ENCODE results near the gene ENDOU.
"Not testable (repeated sequence)": the region's sequence is repeated elsewhere in the genome, so short reads cannot be mapped to it uniquely, and the experiment has no call there.

Gene ENDOU

GRCh38 chr12:47698631-47699030, 26.7 kb downstream of the ENDOU start:
- Mint-ChIP-seq H3K4me1 (ENCODE audit: low read depth in 2 of 2) (peaks cover 4 to 5% of the 10 kb centered on the region in 2 donors), H3K4me3 (no peak overlapping the region), H3K27ac (no peak overlapping the region), H3K9me3 (no peaks in the 10 kb centered on the region), H3K36me3 (ENCODE audit: insufficient read depth) (peaks cover 43% of the 10 kb centered on the region), H3K27me3 (no peaks in the 10 kb centered on the region)
- no peak for ATAC-seq (replicated peaks)
- DNase-seq = no peak

- Mint-ChIP-seq H3K36me3 (ENCODE audit: insufficient read depth) (peaks cover 43% of the 10 kb centered on the region), H3K9me3 (no peaks in the 10 kb centered on the region), H3K27ac (no peak overlapping the region), H3K27me3 (no peaks in the 10 kb centered on the region), H3K4me3 (no peak overlapping the region), H3K4me1 (ENCODE audit: low read depth in 2 of 2) (no peaks in the 10 kb centered on the region)
- ATAC-seq (replicated peaks) = no peak
- DNase-seq = no peak
These were observed 27.2 kb downstream of the ENDOU start for GRCh38 chr12:47698055-47698454.

- H3K36me3 Mint-ChIP-seq (ENCODE audit: insufficient read depth) = peaks cover 24% of the 10 kb centered on the region
- no peaks in the 10 kb centered on the region for H3K9me3 Mint-ChIP-seq
- H3K4me3 Mint-ChIP-seq = no peak overlapping the region
These were observed 36.1 kb downstream of the ENDOU start for GRCh38 chr12:47689215-47689614.

GRCh38 chr12:47687636-47688035, 37.7 kb downstream of the ENDOU start:
- DNase-seq (no peak), ATAC-seq (replicated peaks) (no peak)
- no peak overlapping the region for H3K4me3 Mint-ChIP-seq

More at GRCh38 chr12:47689215-47689614, 36.1 kb downstream of the ENDOU start:
- Mint-ChIP-seq H3K27ac (no peak overlapping the region), H3K27me3 (no peaks in the 10 kb centered on the region), H3K4me1 (ENCODE audit: low read depth in 2 of 2) (peaks cover 0 to 4% of the 10 kb centered on the region in 2 donors)
- DNase-seq (no peak), ATAC-seq (replicated peaks) (no peak)

GRCh38 chr12:47686645-47687240, 38.5 kb downstream of the ENDOU start:
- DNase-seq (no peak), ATAC-seq (replicated peaks) (peak; percentile 37)
- Mint-ChIP-seq H3K27ac (no peak overlapping the region), H3K4me1 (ENCODE audit: low read depth in 2 of 2) (no peaks in the 10 kb centered on the region), H3K36me3 (ENCODE audit: insufficient read depth) (peaks cover 25% of the 10 kb centered on the region), H3K9me3 (no peaks in the 10 kb centered on the region), H3K27me3 (no peaks in the 10 kb centered on the region), H3K4me3 (no peak overlapping the region)

More at GRCh38 chr12:47687636-47688035, 37.7 kb downstream of the ENDOU start:
- peaks cover 27% of the 10 kb centered on the region for H3K36me3 Mint-ChIP-seq (ENCODE audit: insufficient read depth)
- peaks cover 0 to 4% of the 10 kb centered on the region in 2 donors for H3K4me1 Mint-ChIP-seq (ENCODE audit: low read depth in 2 of 2)
- H3K27me3 Mint-ChIP-seq = no peaks in the 10 kb centered on the region
- H3K27ac Mint-ChIP-seq = no peak overlapping the region
- no peaks in the 10 kb centered on the region for H3K9me3 Mint-ChIP-seq

- no peaks in the 10 kb centered on the region for H3K9me3 Mint-ChIP-seq
- H3K27me3 Mint-ChIP-seq = no peaks in the 10 kb centered on the region
- H3K36me3 Mint-ChIP-seq (ENCODE audit: insufficient read depth) = peaks cover 35% of the 10 kb centered on the region
- no peak overlapping the region for H3K4me3 Mint-ChIP-seq
- ATAC-seq (replicated peaks) (no peak), DNase-seq (no peak)
- peaks cover 14 to 17% of the 10 kb centered on the region in 2 donors for H3K4me1 Mint-ChIP-seq (ENCODE audit: low read depth in 2 of 2)
- H3K27ac Mint-ChIP-seq = peak overlapping the region in 1 of 2 donors; percentile 1
These were observed 45.5 kb downstream of the ENDOU start for GRCh38 chr12:47679785-47680184.

GRCh38 chr12:47672068-47672467, 53.2 kb downstream of the ENDOU start:
- peaks cover 51% of the 10 kb centered on the region for H3K36me3 Mint-ChIP-seq (ENCODE audit: insufficient read depth)
- H3K27me3 Mint-ChIP-seq = no peaks in the 10 kb centered on the region
- no peak overlapping the region for H3K4me3 Mint-ChIP-seq
- no peak for ATAC-seq (replicated peaks)
- peak overlapping the region in 1 of 2 donors; percentile 52 for H3K27ac Mint-ChIP-seq
- no peaks in the 10 kb centered on the region for H3K9me3 Mint-ChIP-seq
- DNase-seq = no peak
- H3K4me1 Mint-ChIP-seq (ENCODE audit: low read depth in 2 of 2) = peaks cover 9 to 22% of the 10 kb centered on the region in 2 donors

GRCh38 chr12:47667935-47668334, 57.4 kb downstream of the ENDOU start:
- not testable (repeated sequence) for H3K9me3 Mint-ChIP-seq; ATAC-seq (replicated peaks); H3K27ac Mint-ChIP-seq; DNase-seq; H3K4me3 Mint-ChIP-seq; H3K27me3 Mint-ChIP-seq; H3K4me1 Mint-ChIP-seq (ENCODE audit: low read depth in 2 of 2)
- H3K36me3 Mint-ChIP-seq (ENCODE audit: insufficient read depth) = peaks cover 62% of the 10 kb centered on the region

Data from effector memory CD8-positive, alpha-beta T cell (primary cell).